Endodermal cell (in vitro differentiated cells): ENCODE measurements around the gene FILIP1. TPM values are rescaled to one million over a fixed set of nuclear protein-coding genes. Genes with fewer than 3 reads are reported as not detected.
A peak's percentile ranks its signal among the peaks of the same experiment; 100 is the strongest.

Experiments
- DNase-seq: peaks from one replicate; pipeline ENCODE4 v3.0.0-alpha.2; 2017
- H3K27ac ChIP-seq: 2 replicates; pipeline ENCODE4 v1.5.1; 2013; ENCODE audit warnings: mild to moderate bottlenecking, low read depth, low read length, moderate library complexity
- H3K27me3 ChIP-seq: 2 replicates; pipeline ENCODE4 v1.6.1; 2013; ENCODE audit warnings: mild to moderate bottlenecking, low read length, moderate library complexity; ENCODE audit not compliant: insufficient read depth, control insufficient read depth, poor library complexity, severe bottlenecking
- H3K36me3 ChIP-seq: 2 replicates; pipeline ENCODE4 v1.7.0; 2013; ENCODE audit warnings: mild to moderate bottlenecking, low read length, moderate library complexity; ENCODE audit not compliant: control insufficient read depth, insufficient read depth
- H3K4me1 ChIP-seq: one replicate; pipeline ENCODE4 v1.7.0; 2013; ENCODE audit warnings: low read length; ENCODE audit not compliant: control insufficient read depth, insufficient read depth
- H3K4me3 ChIP-seq: 2 replicates; pipeline ENCODE4 v1.5.1; 2013; ENCODE audit warnings: mild to moderate bottlenecking, low read length, moderate library complexity
- H3K9ac ChIP-seq: 2 replicates; pipeline ENCODE4 v1.6.1; 2013; ENCODE audit warnings: mild to moderate bottlenecking, low read length, moderate library complexity; ENCODE audit not compliant: poor library complexity, severe bottlenecking; ENCODE audit errors: extremely low read depth
- H3K9me3 ChIP-seq: 2 replicates; pipeline ENCODE4 v1.6.1; 2013; ENCODE audit warnings: mild to moderate bottlenecking, low read length, moderate library complexity; ENCODE audit not compliant: control insufficient read depth
- H3K27ac Mint-ChIP-seq: 2 replicates; pipeline ENCODE4 v1.8.0; 2020; ENCODE audit warnings: mixed read lengths
- H3K27me3 Mint-ChIP-seq: 2 replicates; pipeline ENCODE4 v1.8.0; 2021; ENCODE audit warnings: mild to moderate bottlenecking, mixed read lengths; ENCODE audit not compliant: insufficient read depth
- H3K36me3 Mint-ChIP-seq: 2 replicates; pipeline ENCODE4 v1.8.0; 2020; ENCODE audit warnings: low read depth, mixed read lengths
- H3K4me1 Mint-ChIP-seq: 2 replicates; pipeline ENCODE4 v1.8.0; 2020; ENCODE audit warnings: mixed read lengths
- H3K4me3 Mint-ChIP-seq: 2 replicates; pipeline ENCODE4 v1.8.0; 2020; ENCODE audit warnings: mild to moderate bottlenecking, moderate library complexity, mixed read lengths
- H3K9me3 Mint-ChIP-seq: 2 replicates; pipeline ENCODE4 v1.8.0; 2020; ENCODE audit warnings: mild to moderate bottlenecking, mixed read lengths
- WGBS, 2 experiments: methylation state at CpG; one replicate each; pipeline versions ENCODE4 v1.1.5 to v1.1.7; 2013; ENCODE audit warnings: missing lambda C conversion rate in 2 of 2, mixed read lengths in 1 of 2; ENCODE audit not compliant: insufficient coverage in 1 of 2, insufficient read length in 1 of 2; 5-methylcytosine and 5-hydroxymethylcytosine counted together
- total RNA-seq, 2 donors: library from RNA; stranded (reverse); fragmentation: NEBNext Ultra II Directional in 1 of 2; extraction: Animal tissue kit (Norgen Biotek cat#: 25700) in 1 of 2; gene quantifications; 2 replicates in 1 of 2; 3 replicates in 1 of 2; pipeline ENCODE4 v1.2.1, GENCODE V29; 2021
- TF ChIP-seq, protein P1 (sequence below): fragments of 200-600 bp; sonication (generic); conservative IDR thresholded peaks from 2 replicates; pipeline ENCODE4 v1.5.0; 2021; ENCODE audit warnings: antibody characterized with exemption, mild to moderate bottlenecking

FILIP1 gene
- total RNA-seq, 2 donors from 2014 or later = 0.35 TPM

DNA sequence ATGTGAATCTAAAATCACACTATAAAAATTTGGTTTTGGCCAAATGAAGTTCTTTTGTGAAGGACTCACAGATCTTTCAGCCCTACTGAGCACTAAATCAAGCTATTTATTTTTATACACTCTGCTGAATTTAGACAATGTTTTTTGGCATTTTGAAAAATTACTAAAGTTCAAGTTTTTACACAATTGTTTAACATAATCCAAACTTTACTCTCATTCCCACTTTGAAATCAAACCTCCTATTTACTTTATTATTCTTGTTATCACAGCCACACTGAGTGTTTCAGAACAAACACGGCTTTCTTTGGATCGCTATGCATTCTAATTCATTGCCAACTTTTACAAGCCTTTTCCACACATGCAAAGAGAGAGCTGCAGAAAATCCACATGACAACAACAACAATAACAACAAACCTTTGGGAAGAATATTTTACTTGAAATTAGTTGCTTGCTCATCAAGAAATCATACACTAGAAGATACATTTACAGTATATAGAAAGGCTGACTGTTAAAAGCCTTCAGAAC lies 159.9 kb downstream of the FILIP1 start:
- Histone ChIP-seq H3K27me3 (no peaks in the 10 kb centered on the region), H3K9me3 (no peaks in the 10 kb centered on the region), H3K4me3 (no peak overlapping the region), H3K9ac (no peak overlapping the region), H3K36me3 (no peaks in the 10 kb centered on the region), H3K4me1 (peaks cover 9% of the 10 kb centered on the region), H3K27ac (peak overlapping the region; percentile 76)
- H3K36me3 Mint-ChIP-seq = no peaks in the 10 kb centered on the region
- no peak overlapping the region for H3K4me3 Mint-ChIP-seq
- H3K27ac Mint-ChIP-seq = peak overlapping the region; percentile 79
- peaks cover 43% of the 10 kb centered on the region for H3K4me1 Mint-ChIP-seq
- WGBS, 2 experiments = 38% methylated on average over 2 of the region's 2 CpGs; no CpG with 5 or more reads in 1 of the 2 experiments
- no peaks in the 10 kb centered on the region for H3K9me3 Mint-ChIP-seq
- DNase-seq = no peak
- TF ChIP-seq, protein P1, sequence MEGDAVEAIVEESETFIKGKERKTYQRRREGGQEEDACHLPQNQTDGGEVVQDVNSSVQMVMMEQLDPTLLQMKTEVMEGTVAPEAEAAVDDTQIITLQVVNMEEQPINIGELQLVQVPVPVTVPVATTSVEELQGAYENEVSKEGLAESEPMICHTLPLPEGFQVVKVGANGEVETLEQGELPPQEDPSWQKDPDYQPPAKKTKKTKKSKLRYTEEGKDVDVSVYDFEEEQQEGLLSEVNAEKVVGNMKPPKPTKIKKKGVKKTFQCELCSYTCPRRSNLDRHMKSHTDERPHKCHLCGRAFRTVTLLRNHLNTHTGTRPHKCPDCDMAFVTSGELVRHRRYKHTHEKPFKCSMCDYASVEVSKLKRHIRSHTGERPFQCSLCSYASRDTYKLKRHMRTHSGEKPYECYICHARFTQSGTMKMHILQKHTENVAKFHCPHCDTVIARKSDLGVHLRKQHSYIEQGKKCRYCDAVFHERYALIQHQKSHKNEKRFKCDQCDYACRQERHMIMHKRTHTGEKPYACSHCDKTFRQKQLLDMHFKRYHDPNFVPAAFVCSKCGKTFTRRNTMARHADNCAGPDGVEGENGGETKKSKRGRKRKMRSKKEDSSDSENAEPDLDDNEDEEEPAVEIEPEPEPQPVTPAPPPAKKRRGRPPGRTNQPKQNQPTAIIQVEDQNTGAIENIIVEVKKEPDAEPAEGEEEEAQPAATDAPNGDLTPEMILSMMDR = no peak
- no peaks in the 10 kb centered on the region for H3K27me3 Mint-ChIP-seq

GRCh38 chr6:75331151-75331550 lies 162.4 kb downstream of the FILIP1 start:
- Mint-ChIP-seq H3K9me3 (no peaks in the 10 kb centered on the region), H3K4me3 (no peak overlapping the region), H3K36me3 (no peaks in the 10 kb centered on the region), H3K4me1 (peaks cover 46% of the 10 kb centered on the region), H3K27me3 (no peaks in the 10 kb centered on the region), H3K27ac (no peak overlapping the region)
- no peak for DNase-seq
- Histone ChIP-seq H3K27me3 (no peaks in the 10 kb centered on the region), H3K27ac (no peak overlapping the region), H3K9me3 (no peaks in the 10 kb centered on the region), H3K9ac (no peak overlapping the region), H3K4me1 (peaks cover 9% of the 10 kb centered on the region), H3K4me3 (no peak overlapping the region), H3K36me3 (no peaks in the 10 kb centered on the region)
- no CpG with 5 or more reads among the region's 2 CpGs for WGBS, 2 experiments
- TF ChIP-seq, protein P1 = no peak

- H3K36me3 Mint-ChIP-seq = no peaks in the 10 kb centered on the region
- Histone ChIP-seq H3K36me3 (no peaks in the 10 kb centered on the region), H3K9me3 (no peaks in the 10 kb centered on the region), H3K27ac (no peak overlapping the region), H3K27me3 (no peaks in the 10 kb centered on the region), H3K4me3 (no peak overlapping the region), H3K4me1 (peaks cover 7% of the 10 kb centered on the region), H3K9ac (no peak overlapping the region)
- peaks cover 33% of the 10 kb centered on the region for H3K4me1 Mint-ChIP-seq
- TF ChIP-seq, protein P1 = no peak
- H3K27me3 Mint-ChIP-seq = no peaks in the 10 kb centered on the region
- H3K27ac Mint-ChIP-seq = no peak overlapping the region
- H3K4me3 Mint-ChIP-seq = no peak overlapping the region
- no peaks in the 10 kb centered on the region for H3K9me3 Mint-ChIP-seq
- DNase-seq = no peak
- WGBS, 2 experiments = 100% methylated on average over 1 of the region's 1 CpG; no CpG with 5 or more reads in 1 of the 2 experiments
Observed at GRCh38 chr6:75329703-75330102, 163.9 kb downstream of the FILIP1 start.
